Liver (tissue), 3 donors: ENCODE data around the gene TANGO6.

ENCODE experiments used
- CTCF ChIP-seq: fragments of 150-350 bp; IDR thresholded peaks from 2 replicates; pipeline ENCODE4 v1.5.1; 2017; ENCODE audit warnings: improper control_type of control experiment, low read depth, low read length; ENCODE audit not compliant: missing input control
- GABPA ChIP-seq, 2 donors: IDR thresholded peaks in 1 of 2; conservative IDR thresholded peaks in 1 of 2; 2 replicates each; pipeline ENCODE4 v1.6.1; 2016; ENCODE audit warnings: antibody characterized with exemption in 2 of 2, mild to moderate bottlenecking in 1 of 2, moderate library complexity in 1 of 2
- JUND ChIP-seq, 2 donors: IDR thresholded peaks; 2 replicates each; pipeline ENCODE4 v1.6.1; 2016; ENCODE audit warnings: antibody characterized with exemption in 2 of 2
- RAD21 ChIP-seq, 2 donors: IDR thresholded peaks; 2 replicates each; pipeline ENCODE4 v1.6.1; 2016; ENCODE audit warnings: antibody characterized with exemption in 2 of 2, mild to moderate bottlenecking in 2 of 2
- YY1 ChIP-seq: IDR thresholded peaks from 2 replicates; pipeline ENCODE4 v1.6.1; 2016; ENCODE audit warnings: antibody characterized with exemption, mild to moderate bottlenecking
- TF ChIP-seq, protein P1 (sequence below): IDR thresholded peaks from 2 replicates; pipeline ENCODE4 v1.6.1; 2016; ENCODE audit warnings: antibody characterized with exemption
- TF ChIP-seq, protein P2 (sequence below): IDR thresholded peaks from 2 replicates; pipeline ENCODE4 v1.6.1; 2016; ENCODE audit warnings: antibody characterized with exemption, mild to moderate bottlenecking
- donor health status: healthy.
- donor health status: healthy.

DNA sequence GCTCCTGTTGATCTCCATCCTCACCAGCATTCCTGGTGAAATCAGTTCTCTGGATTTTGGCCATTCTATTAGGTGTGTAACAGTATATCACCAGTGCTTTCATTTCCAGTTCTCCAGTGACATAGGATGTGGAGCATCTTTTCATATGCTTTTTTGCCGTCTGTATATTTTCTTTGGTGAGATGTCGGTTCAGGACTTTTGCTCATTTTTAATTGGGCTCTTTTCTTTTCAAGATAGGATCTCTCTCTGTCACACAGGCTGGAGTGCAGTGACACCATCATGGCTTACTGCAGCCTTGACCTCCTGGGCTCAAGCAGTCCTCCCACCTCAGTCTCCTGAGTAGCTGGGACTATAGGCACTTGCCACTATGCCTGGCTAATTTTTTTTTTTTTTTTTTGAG, 74.2 kb downstream of the TANGO6 start:
- no peak for TF ChIP-seq YY1
- TF ChIP-seq RAD21 (IDR thresholded peaks at IDR 0.05), result no peak
- TF ChIP-seq, protein P1, sequence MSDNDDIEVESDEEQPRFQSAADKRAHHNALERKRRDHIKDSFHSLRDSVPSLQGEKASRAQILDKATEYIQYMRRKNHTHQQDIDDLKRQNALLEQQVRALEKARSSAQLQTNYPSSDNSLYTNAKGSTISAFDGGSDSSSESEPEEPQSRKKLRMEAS, result no peak
- TF ChIP-seq CTCF, result no peak
- TF ChIP-seq JUND (IDR thresholded peaks at IDR 0.05), result no peak
- TF ChIP-seq, protein P2, sequence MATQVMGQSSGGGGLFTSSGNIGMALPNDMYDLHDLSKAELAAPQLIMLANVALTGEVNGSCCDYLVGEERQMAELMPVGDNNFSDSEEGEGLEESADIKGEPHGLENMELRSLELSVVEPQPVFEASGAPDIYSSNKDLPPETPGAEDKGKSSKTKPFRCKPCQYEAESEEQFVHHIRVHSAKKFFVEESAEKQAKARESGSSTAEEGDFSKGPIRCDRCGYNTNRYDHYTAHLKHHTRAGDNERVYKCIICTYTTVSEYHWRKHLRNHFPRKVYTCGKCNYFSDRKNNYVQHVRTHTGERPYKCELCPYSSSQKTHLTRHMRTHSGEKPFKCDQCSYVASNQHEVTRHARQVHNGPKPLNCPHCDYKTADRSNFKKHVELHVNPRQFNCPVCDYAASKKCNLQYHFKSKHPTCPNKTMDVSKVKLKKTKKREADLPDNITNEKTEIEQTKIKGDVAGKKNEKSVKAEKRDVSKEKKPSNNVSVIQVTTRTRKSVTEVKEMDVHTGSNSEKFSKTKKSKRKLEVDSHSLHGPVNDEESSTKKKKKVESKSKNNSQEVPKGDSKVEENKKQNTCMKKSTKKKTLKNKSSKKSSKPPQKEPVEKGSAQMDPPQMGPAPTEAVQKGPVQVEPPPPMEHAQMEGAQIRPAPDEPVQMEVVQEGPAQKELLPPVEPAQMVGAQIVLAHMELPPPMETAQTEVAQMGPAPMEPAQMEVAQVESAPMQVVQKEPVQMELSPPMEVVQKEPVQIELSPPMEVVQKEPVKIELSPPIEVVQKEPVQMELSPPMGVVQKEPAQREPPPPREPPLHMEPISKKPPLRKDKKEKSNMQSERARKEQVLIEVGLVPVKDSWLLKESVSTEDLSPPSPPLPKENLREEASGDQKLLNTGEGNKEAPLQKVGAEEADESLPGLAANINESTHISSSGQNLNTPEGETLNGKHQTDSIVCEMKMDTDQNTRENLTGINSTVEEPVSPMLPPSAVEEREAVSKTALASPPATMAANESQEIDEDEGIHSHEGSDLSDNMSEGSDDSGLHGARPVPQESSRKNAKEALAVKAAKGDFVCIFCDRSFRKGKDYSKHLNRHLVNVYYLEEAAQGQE, result no peak
- TF ChIP-seq GABPA (IDR thresholded peaks at IDR 0.05 in 1 of 2, conservative IDR thresholded peaks at IDR 0.05 in 1 of 2), result no peak
